Uterus (tissue), 4 donors: Measurements from ENCODE around the gene ASPDH. TPM values are rescaled to one million over a fixed set of nuclear protein-coding genes. Genes with fewer than 3 reads are reported as not detected.

Experiments used
- DNase-seq, 2 donors: peaks; one replicate each; pipeline ENCODE4 v3.0.0-alpha.2; 2019 to 2020
- H3K27ac ChIP-seq, 2 donors: fragments of 200-600 bp; sonication (generic); 1 replicate in 1 of 2; 2 replicates in 1 of 2; pipeline ENCODE4 v1.5.1; 2016 to 2018
- H3K27me3 ChIP-seq, 2 donors: fragments of 200-600 bp; sonication (generic); one replicate each; pipeline ENCODE4 v1.5.1; 2018 to 2019; ENCODE audit warnings: control low read depth in 1 of 2
- H3K36me3 ChIP-seq, 2 donors: fragments of 200-600 bp; sonication (generic); one replicate each; pipeline ENCODE4 v1.5.1; 2019; ENCODE audit warnings: control low read depth in 1 of 2
- H3K4me1 ChIP-seq, 2 donors: fragments of 200-600 bp; sonication (generic); one replicate each; pipeline ENCODE4 v1.5.1; 2018 to 2019; ENCODE audit warnings: control low read depth in 1 of 2
- H3K4me3 ChIP-seq, 2 donors: fragments of 200-600 bp; sonication (generic); 1 replicate in 1 of 2; 2 replicates in 1 of 2; pipeline ENCODE4 v1.5.1; 2018 to 2019; ENCODE audit warnings: mild to moderate bottlenecking in 1 of 2
- H3K9me3 ChIP-seq, 2 donors: fragments of 200-600 bp; sonication (generic); one replicate each; pipeline ENCODE4 v1.5.1; 2019; ENCODE audit warnings: control low read depth in 1 of 2
- POLR2A ChIP-seq, 2 donors: fragments of 450-650 bp; IDR thresholded peaks; one replicate each; pipeline ENCODE4 v1.6.1; 2016; ENCODE audit warnings: antibody characterized with exemption in 2 of 2, mild to moderate bottlenecking in 1 of 2, moderate library complexity in 1 of 2
- intact Hi-C: fragments of 100-400 bp; cut with DNase I; formaldehyde crosslinking; loops from one replicate; pipeline ENCODE4 v1.15.1; 2023; ENCODE audit warnings: low total_unique reads
- total RNA-seq, 4 donors: library from RNA; depleted of rRNA in 3 of 4; stranded (reverse); fragments of >200 nt in 3 of 4; gene quantifications; one replicate each; pipeline versions ENCODE4 v1.1.0 to v1.2.4, GENCODE V29; 2014 to 2023
- TF ChIP-seq, protein P1 (sequence below), 4 experiments: fragments of 200-600 bp in 2 of 4; fragments of 450-650 bp in 2 of 4; sonication (generic) in 2 of 4; IDR thresholded peaks; one replicate each; pipeline ENCODE4 v1.5.1; 2016 to 2019; ENCODE audit warnings: antibody characterized with exemption in 4 of 4, mild to moderate bottlenecking in 2 of 4, moderate library complexity in 1 of 4
- donor health status: DM: yes; HTN: yes; CAD: no.

Gene ASPDH
- total RNA-seq, 4 donors from 2014 or later = not detected

DNA sequence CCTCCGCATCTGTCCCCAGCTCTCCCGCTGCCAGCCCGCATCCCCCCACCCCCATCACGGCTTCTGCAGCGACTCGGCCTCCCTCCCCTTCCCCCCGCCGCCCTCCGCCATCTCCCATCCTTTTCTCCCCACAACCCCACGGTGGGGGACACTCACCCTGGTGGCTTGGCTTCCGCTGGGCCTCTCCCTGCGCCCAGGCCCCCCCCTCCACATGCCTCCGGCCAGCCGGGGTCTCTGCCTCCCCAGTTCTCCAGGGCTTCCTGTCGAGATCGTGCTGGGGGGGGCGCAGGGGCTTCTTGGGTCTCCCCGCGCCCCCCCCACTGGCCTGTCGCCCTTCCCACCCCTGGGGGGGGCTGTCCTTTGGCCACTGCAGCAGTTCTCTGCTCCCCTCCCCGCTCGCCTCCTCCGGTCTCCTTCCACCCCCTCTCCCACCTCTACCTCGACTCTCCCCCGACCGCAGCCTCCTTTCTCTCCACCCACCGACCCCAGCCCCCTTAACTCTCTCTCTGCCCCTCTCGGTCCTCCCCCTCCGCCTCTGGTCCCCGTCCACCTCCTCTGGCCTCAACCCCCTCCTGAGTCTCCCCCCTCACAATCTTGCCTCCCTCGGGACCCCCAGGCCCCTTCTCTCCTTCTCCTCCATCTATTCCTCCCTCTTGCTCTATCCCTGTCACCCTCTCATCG, 37.5 kb upstream of the ASPDH start:
- no peaks in the 10 kb centered on the region for H3K27me3 ChIP-seq
- H3K36me3 ChIP-seq = no peaks in the 10 kb centered on the region
- DNase-seq = no peak
- peak overlapping the region; percentile 14 to 15 for H3K4me3 ChIP-seq
- H3K4me1 ChIP-seq = peaks cover 0 to 1% of the 10 kb centered on the region in 2 donors
- H3K9me3 ChIP-seq = no peaks in the 10 kb centered on the region
- TF ChIP-seq POLR2A (IDR thresholded peaks at IDR 0.05) = no peak
- TF ChIP-seq, protein P1, sequence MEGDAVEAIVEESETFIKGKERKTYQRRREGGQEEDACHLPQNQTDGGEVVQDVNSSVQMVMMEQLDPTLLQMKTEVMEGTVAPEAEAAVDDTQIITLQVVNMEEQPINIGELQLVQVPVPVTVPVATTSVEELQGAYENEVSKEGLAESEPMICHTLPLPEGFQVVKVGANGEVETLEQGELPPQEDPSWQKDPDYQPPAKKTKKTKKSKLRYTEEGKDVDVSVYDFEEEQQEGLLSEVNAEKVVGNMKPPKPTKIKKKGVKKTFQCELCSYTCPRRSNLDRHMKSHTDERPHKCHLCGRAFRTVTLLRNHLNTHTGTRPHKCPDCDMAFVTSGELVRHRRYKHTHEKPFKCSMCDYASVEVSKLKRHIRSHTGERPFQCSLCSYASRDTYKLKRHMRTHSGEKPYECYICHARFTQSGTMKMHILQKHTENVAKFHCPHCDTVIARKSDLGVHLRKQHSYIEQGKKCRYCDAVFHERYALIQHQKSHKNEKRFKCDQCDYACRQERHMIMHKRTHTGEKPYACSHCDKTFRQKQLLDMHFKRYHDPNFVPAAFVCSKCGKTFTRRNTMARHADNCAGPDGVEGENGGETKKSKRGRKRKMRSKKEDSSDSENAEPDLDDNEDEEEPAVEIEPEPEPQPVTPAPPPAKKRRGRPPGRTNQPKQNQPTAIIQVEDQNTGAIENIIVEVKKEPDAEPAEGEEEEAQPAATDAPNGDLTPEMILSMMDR (IDR thresholded peaks at IDR 0.05) = no peak
- intact Hi-C loops = no loop called here
- H3K27ac ChIP-seq = peak overlapping the region; percentile 4 to 52

DNA sequence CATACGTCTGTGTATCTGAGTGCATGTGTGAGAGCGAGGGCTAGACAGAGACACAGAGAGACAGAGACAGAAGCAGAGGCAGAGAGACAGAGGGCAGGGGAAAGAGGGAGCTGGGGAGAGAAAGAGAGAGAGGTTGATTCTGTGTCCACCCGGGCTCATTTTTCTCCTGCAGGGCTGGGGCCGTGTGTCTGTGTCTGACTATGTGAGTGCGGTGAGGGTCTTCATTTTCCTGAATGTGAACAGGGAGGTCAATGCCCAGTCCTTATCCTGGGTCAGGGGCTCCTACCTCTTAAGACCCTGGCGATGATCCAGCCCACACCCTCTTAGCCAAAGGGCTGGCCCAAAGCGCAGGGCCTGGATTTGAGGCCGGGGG, 36.9 kb upstream of the ASPDH start:
- Histone ChIP-seq H3K27me3 (no peaks in the 10 kb centered on the region), H3K4me1 (no peaks in the 10 kb centered on the region), H3K36me3 (no peaks in the 10 kb centered on the region), H3K9me3 (no peaks in the 10 kb centered on the region), H3K27ac (peak overlapping the region in 1 of 2 donors; percentile 52), H3K4me3 (peak overlapping the region; percentile 14 to 15)
- intact Hi-C loops = no loop called here
- DNase-seq = no peak
- no peak for TF ChIP-seq POLR2A (IDR thresholded peaks at IDR 0.05)
- TF ChIP-seq, protein P1 (IDR thresholded peaks at IDR 0.05) = no peak

DNA sequence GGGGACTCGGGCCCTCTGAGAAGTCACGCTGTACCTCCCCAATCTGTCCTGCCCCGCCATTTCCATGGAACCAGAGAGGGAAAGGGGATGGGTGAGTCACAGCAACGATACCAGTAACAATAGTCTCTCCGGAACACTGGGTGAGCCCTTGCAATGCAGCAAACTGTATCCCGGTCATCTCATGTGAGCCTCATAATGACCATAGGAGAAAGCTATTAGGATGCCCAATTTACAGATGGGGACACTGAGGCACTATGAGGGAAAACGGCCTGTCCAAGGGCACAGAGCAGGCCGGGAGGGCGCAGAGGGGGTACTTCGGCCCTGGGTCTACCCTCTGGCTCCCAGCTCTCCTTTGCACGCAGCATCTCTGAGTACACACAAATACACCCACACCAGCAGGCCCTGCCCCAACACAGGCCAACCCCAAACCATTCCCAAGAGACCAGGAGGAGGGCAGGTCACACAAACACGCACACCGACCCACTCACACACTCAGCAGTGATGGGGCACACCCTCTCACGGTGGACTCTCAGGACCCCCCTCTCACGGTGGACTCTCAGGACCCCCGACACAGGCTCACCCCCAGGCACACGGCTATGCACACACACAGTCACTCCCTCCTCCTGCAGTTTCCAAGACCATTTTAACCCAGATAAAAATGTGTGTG, 36.3 kb upstream of the ASPDH start:
- no peaks in the 10 kb centered on the region for H3K27me3 ChIP-seq

DNA sequence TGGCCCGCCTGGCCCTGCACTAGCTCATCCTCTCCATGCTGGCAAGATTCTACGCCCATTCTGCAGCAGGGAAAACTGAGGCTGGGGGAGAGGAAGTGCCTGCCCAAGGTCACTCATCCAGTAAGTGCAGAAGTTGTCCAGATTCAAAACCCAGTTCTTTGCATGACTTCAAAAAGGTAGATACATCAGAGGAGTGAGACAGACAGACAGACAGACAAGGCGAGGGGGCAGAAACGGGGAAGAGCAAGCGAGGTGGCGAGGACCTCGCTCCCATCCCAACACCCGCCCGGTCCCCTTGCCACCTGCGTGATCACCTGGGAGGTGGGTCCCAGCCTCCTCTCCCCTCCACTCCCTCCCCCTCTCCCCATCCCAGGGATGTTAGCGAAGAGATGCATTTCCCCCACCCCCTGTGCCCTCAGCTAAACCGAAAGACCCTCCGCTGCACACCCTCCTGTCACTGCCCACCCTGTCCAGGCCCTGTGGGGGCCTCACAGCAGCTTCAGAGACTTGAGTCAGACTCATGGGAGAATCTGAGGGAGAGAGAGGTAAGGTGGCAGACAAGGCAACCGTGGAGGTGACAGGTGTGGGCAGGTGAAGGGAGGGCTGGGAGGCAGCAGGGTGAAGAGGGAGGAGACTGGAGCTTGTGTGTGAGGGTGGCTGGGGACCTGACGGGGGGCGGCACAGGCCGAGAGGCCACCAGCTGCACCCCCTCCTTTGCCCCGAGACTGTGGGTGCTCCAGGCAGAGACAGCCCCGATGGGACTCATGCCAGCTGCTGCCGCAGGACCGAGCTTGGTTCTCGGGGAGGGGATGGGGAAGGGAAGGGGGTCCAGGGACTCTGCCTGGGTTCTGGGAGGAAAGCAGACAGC, 35.6 kb upstream of the ASPDH start:
- H3K9me3 ChIP-seq = no peaks in the 10 kb centered on the region
- no peak overlapping the region for H3K27ac ChIP-seq
- TF ChIP-seq, protein P1 (IDR thresholded peaks at IDR 0.05) = no peak
- no peak for TF ChIP-seq POLR2A (IDR thresholded peaks at IDR 0.05)
- no peak for DNase-seq
- intact Hi-C loops = no loop called here
- H3K27me3 ChIP-seq = no peaks in the 10 kb centered on the region
- H3K4me1 ChIP-seq = no peaks in the 10 kb centered on the region
- H3K36me3 ChIP-seq = no peaks in the 10 kb centered on the region
- no peak overlapping the region for H3K4me3 ChIP-seq

More for the DNA sequence above, 36.3 kb upstream of the ASPDH start:
- no peaks in the 10 kb centered on the region for H3K4me1 ChIP-seq
- intact Hi-C loops = no loop called here
- H3K4me3 ChIP-seq = no peak overlapping the region
- no peaks in the 10 kb centered on the region for H3K9me3 ChIP-seq
- no peak for TF ChIP-seq POLR2A (IDR thresholded peaks at IDR 0.05)
- TF ChIP-seq, protein P1 (IDR thresholded peaks at IDR 0.05) = no peak
- no peak for DNase-seq
- no peak overlapping the region for H3K27ac ChIP-seq
- no peaks in the 10 kb centered on the region for H3K36me3 ChIP-seq
